HK-2 (cell line): ENCODE data around the gene HGS.

ENCODE experiments used
- DNase-seq: peaks from one replicate; pipeline ENCODE4 v3.0.0-alpha.2; 2018; ENCODE audit not compliant: unreplicated experiment

The HGS gene

DNA sequence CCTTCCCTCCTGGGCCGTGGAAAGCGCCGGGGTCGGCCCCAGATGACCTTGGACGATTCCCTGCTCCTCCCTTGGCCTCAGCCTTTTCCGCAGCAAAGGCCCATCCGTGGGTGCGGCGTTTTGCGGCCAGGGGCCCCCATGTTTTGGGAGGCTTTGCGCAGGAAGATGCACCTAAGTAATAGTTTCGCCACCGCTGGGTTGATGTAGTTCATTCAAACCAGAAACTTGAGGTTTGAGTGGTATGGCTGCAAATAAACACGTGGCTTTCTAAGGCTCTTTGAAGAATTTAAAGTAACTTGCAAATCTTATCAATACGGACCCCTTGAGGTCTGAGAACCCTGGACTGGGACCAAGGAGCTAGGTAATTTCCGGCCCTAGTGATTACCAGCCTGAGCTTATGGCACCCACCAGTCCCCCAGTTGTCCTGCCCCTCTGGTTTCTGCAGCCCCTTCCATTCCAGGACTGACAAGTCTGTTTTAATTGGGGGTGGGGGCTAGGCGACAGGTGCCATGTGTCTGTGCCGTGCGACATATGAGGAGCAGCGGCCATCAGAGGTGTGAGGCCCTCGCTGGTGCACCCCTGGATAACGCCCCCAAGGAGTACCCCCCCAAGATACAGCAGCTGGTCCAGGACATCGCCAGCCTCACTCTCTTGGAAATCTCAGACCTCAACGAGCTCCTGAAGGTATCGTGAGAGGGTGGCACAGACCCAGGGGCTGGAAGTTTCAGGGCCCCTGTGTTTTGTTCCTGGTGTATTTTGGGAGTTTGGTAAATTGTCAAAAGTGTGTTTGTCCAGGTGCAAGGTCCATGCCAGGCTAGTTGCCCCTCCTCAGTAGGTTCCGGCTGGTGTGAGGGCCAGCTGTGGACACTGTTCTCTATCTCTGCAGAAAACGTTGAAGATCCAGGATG is 20.2 kb downstream of the HGS start:
- DNase-seq: no peak

DNA sequence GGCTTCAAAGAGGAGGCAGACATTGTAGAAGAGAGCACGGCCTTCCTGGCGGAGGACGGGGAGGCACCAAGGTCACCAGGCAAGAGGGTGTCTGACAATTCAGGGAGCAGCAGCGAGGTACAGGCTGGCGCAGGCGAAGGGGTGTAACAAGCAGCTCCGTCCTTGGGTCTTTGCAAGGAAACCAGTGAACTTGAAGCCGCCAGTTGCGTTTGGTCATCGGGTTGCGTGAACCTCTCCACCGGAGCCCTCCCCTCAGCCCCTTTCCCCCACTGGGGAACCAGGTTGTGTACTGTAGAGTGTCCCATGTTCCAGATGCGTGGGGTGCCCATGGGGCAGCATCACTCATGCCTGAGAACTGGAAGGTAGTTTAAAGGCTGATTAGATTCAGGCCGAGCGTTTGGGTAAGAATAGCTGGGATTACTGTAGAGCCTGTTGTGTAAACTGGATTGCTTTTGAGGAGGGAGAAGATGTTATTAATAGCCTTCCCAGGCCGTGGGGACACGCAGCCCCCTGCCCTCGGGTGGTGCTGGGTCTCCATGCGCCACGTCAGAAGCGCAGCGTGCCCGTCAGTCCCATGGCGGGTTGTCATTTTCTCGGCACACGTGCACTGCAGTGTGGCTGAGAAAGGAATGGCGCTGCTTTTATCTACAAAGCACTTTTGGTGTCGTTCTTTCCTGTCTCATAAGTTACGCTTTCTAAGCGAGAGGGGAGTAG is 21.9 kb downstream of the HGS start:
- DNase-seq: no peak

DNA sequence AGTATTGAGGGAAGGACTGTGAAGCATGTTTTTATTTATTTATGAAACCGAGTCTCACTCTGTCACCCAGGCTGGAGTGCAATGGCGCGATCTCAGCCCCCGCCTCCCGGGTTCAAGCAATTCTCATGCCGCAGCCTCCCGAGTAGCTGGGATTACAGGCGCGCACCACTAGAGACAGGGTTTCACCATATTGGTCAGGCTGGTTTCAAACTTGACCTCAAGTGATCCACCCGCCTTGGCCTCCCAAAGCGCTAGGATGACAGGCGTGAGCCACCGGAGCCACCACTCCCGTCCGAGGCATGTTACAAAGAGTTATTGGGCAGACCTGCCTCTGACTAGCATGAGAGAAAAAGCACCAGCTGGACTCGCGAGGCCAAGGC is 22.4 kb downstream of the HGS start:
- no peak for DNase-seq

DNA sequence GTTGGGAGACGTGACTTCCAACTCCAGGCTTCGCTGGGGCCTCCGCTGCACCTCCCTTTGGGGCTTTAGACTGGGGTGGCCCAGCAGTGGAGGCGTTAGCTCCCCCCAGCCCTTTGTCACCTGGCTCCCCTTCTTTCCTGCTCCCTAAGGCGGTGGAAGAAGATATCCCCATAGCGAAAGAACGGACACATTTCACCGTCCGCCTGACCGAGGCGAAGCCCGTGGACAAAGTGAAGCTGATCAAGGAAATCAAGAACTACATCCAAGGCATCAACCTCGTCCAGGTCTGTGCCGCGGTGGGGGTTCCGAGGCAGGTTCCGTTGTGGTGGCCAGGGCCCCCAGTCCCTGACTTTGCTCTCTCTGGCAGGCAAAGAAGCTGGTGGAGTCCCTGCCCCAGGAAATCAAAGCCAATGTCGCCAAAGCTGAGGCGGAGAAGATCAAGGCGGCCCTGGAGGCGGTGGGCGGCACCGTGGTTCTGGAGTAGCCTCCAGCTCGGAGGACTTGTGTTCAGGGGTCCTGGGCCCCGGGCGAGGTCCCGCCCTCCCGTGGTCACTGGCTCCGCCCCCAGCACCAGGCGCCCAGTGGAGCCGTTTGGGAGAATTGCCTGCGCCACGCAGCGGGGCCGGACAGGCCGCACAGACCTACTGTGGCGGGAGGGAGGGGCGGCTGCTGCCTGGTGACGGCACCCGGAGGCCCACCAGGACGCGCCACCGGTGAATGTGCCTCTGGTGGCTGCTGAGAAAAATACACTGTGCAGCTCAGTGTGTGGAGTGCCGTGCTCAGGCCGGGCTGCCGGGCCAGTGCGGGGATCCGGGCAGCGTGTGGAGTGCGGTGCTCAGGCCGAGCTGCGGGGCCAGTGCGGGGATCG is 23.2 kb downstream of the HGS start:
- no peak for DNase-seq

DNA sequence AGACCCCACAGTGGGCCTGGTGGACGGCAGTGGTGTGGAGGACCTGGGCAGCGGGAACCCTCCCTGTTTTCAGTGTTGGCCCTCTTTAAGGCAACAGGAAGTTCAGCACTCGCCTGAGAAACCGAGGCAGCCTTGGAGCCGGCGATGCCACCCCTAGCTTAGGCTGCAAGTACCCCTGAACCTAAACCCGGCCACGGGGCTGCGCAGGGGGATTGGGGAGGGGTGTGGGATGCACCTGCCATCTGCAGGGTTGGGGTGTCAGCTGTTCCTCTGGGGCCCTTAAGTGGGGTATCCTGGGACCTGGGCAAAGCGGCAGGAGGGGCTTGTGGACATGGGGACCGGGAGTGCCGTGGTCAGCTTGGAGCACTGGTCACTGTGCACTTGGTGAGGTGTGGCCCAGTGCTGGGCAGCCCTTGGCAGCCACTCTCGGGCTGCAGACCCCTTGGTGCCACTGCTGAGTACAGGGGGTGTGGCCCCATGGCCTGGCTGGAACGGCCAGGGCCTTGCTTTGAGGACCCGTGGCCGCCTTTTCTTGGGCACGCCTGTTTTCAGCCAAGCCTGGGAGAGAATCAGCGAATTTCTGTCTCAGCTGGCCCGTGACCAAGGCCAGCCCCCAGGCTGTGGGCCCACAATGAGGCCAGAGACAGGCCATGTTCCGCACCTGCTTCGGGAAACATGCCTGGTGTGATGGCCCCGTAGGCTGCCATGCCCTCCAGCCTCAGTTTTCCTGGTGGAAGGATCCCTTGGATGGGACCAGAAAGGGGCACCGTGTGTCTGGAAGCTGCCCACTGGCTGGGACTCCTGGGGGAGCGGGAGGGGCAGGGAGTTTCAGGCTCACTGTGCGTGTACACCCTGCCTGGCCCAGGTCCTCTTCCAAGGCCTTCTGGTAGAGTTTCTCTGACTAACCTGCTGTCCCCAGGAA is 24.2 kb downstream of the HGS start:
- no peak for DNase-seq

DNA sequence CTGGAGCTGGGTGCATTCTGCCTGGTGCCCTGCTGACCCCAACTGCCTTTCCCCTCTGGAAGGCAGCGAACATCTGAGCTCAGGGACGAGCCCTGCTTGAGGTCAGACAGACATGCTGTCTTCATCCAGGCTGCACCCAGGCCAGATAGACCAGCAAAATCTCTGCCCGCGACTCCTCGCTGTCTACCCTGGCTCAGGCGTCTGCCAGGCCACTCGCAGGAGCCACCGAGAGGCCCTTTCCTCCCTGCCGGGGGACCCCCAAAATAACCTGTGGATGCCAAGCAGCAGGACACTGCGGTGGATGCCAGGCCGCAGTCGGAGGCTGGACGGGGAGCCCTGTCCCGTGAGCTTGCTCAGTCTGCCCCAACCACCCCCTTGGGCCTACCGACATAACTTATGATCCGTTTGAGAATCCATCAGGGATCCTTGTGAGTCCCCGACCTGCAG is 25.0 kb downstream of the HGS start:
- DNase-seq: no peak

DNA sequence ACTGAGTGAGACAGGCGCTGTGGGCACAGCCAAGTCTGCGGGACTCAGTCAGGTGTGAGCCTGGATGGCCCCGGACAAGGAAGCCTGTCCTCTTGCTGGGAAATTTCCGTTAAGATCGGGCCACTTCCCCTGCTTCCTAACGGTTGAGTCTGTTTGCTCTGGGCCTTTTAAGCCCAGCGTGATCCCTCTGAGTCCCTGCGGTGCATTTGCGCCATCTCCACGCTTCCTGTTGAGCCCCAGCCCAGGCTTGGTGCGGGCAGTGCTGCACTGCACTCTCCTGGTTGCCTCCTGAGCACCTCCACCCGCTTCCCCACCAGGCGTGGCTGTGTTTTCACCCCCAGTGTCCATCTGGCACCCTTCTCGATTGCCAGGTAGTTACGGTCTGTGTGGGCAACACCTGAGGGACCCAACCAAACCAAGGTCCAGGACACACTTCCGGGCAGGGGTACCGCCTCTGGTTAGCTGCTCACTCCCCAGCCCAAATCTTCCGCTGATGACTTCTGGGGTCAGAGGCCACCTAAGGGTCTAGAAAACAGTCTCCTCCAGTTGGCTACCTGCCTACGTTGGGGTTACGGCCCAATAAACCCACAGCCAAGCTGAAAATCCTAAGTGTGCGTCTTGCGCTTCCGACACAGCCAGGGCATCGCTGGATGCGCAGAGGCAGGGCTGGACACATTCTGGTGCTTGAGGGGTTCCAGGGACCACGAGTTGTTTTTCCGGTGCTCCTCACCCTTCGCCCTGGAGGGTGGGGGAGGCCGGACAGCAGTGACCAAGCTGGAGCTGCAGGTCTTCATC is 26.9 kb downstream of the HGS start:
- DNase-seq: no peak

DNA sequence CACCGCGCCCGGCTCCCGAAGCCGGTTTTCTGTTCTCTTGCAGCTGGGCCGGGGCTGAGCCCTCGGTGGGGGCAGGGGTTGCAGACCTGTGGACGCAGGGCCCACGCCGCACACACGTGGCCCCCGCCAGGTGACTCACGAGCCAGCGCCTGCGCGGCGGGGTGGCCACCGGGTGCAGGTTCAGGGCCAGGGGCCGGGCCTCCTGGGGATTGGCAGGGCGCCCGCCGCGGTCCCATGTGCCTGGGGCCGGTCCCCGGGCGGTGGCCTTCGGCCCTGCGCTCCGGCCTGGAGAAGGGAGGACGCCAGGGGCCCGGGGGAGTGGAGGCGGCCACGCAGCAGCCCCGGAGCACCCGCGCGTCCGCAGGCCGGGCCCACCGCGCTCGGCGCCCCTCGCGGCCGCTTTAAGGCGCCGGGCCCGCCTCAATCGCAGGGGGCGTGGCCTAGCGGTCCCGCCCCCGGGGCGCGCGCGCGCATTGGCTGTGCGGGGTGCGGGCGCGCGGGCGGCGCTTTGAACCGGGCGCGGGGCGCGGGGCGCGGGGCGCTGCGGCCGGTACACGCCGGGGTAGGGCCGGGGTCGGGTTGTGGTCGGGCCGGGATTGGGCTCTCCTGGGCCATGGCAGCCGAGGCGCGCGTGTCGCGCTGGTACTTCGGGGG is 28.1 kb downstream of the HGS start, which contains the start of gene SLC25A10:
Gene SLC25A10, plus strand, starts transcription at position 471 of the 654 bp plus-strand sequence. Its CDS starts 143 bp downstream, at position 614.
- peak; percentile 95 for DNase-seq

DNA sequence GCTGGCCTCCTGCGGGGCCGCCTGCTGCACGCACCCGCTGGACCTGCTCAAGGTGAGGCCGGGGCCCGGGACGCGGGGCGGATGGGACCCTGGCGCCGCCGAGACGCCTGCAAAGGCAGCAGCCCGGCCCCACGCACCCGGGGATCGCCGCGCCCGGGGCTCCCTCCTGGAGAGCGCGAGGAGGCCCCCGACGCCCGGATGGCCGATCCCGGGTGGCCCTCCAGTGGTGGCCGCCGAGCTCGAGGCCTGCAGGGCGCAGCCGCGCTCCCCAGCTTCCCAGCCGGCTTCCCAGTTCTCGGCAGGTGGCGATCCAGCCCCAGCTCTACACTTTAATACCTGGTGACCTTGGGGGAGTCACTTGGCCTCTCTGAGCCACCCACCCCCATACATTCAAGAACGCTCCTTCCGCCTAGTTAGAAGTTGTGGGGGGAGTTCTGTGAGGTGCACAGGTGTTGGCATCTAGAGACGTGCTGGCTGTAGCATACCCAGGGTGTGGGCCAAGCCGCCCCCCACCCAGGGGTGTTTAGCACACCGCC is 28.7 kb downstream of the HGS start:
- DNase-seq: peak; percentile 61

DNA sequence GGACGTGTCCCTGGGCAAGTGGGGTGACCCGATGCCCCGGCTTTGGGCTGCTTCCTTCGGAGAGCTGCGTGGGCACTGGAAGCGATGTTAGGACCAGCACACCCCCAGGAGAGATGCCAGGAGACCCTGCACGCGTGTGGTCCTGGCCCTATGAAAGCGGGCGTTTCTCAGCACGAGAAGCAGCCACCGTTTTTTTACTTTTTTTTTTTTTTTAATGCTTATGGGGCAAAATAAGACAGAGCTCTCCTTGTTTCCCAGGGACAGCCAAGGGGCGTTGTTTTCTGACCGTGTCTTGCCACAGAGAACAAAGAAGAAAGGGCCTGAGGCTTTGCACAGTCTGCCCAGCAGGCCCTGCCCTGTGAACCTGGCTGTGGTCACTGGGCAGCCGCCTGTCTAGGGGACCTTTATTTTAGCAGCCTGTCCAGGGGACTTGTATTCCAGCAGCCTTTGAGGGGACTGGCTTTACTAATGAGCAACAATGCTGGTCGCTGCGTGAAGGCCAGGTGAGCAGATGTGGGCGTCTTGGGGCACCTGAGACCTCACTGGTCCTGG is 29.3 kb downstream of the HGS start:
- DNase-seq: no peak

DNA sequence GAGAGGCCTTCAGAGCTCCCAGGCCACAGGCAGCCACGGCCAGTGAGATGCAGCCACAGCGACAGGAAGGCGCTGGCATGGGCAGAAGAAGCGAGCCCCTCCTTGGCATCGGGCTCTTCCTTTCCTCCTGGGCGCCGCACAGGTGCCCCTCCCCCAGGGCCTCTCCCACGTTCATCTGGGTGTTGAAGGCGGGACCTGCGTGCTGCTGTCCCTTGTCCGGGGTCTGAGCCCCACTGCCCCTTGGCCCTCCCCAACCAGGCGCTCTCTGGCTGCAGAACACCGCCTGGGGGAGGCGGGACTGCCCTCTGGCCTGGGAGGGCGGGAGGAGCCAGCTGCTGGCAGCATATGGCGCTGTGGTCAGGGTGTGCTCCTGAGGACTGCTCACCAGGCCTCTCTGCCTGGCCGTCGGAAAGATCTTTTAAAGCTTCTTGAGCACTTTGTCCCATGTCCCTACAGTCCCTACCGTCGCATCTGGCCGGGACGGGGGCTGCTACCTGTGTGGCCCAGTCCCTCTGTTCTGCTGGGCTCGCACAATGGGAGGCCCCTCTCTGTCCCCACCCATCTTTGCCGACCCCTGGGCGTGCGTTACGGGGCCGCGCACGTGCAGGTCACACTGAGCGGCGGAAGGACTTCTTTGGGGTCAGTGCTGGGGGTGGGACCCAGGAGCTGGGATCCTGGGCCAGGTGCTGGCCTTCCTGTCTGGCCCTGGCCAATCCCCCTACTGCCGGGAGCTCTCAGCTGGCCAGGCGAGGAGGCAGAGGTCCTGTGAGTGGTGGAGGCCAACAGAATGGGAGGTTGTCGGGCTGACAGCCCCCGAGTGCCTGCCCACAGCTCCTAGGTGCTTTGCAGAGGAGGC is 30.0 kb downstream of the HGS start:
- DNase-seq: peak; percentile 45

DNA sequence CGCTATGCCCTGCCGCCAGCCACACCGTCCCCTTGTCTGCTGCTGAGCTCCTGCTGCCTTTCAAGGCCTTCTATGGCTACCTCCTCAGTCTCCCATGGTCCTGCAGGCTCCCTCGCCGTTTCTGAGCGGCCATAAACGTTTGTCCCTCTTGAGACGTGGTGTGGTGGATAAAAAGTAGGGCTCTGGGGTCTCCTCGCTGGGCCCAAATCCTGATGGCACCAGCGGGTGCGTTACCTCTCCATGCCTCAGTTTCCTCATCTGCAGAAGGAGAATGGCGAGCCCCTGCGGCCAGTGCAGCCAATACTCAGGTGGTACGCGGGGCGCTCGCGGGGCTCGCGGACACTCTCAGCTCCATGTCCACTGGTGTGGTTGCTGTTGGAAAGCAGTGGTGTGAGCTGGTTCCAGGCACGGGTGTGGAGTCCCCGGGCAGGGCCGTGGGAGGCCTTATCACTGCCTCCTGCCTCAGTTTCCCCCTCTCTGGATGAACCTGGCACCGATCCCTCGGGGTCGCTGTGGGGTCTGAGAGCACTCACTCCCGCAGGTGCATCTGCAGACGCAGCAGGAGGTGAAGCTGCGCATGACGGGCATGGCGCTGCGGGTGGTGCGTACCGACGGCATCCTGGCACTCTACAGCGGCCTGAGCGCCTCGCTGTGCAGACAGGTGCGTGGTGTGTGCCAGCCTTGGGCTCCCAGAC is 30.7 kb downstream of the HGS start:
- no peak for DNase-seq

DNA sequence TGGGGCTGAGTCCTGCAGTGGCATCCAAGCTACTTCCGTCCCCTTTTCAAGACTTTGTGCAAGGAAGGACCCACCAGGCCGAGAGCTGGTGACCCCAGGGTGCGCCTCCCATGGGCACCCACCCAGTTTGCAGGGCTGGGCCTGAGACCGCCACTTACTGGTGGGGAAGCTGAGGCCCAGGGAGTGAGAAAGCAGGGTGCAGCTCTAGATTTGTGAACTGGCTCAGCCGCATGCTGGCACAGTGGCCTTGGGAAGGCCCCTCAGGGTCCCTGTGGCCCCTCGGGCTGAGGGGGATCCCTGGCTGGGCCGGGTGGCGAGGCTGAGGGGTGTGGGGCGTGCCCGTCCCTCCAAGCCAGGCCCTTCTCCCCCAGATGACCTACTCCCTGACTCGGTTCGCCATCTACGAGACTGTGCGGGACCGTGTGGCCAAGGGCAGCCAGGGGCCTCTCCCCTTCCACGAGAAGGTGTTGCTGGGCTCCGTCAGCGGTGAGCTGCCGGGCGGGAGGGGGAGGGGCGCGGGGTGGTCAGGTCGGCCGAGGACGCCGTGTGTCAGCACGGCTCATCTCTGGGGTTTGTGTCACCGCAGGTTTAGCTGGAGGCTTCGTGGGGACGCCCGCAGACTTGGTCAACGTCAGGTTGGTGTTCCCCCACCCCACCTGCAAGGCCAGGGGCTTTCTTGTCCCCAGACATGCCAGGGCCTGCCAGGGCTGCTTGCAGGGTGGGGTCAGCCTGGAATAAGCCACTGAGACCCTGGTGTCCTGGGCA is 31.5 kb downstream of the HGS start:
- DNase-seq: no peak

DNA sequence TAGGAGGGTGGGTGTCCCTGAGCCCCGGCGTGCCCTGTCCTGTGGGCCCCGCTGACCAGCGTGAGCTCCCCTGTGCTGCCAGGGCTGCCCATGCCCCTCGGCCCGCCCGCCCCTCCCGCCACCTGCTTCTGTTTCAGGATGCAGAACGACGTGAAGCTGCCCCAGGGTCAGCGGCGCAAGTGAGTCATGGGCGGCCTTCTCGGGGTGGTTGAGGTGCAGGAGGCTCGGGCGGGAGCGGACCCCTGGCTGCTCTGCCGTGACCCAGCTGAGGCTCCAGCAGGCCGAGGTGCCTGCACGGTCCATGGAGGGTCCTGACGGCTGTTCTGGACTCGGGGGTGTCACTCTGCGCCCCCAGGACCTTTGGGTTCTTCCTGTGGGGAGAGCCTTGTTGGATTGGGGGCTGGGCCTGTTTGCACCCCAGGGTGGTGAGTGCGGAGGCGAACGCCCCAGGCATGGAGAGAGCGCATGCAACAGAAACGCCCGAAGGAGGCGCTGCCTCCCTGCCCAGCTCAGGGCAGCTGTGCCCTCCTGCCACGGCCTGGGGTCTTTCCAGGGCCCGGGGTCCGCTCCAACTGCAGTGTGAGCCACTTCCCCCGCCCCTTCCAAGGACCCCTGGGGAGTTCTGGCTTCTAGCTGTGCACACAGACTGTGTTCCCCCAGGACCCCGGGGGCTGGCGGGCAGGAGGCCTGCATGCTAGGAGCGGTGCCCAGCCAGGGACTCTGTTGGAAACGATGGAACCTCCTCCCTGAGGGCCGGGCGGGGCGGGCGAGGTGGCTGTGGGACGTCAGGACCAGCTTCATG is 32.3 kb downstream of the HGS start:
- no peak for DNase-seq

DNA sequence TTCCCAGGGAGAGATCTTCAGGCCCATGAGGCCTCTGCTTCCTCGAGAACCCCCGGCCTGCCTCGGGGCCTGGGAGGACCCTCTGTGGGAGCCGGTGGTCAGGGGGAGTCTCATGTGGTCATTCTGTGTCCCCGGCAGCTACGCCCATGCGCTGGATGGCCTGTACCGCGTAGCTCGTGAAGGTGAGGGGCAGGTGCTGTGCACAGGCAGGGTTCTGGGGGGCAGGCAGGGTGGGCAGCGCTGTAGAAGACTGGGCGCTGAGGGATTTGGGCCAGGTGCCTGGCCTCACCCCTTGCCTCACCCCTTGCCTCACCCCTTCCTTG is 32.8 kb downstream of the HGS start:
- DNase-seq: no peak
